ENCODE data around the gene CHST8. TPM values are rescaled to one million over a fixed set of nuclear protein-coding genes. Genes with fewer than 3 reads are reported as not detected.

Gene CHST8
- polyA plus RNA-seq, 3 donors = not detected

- H3K36me3 ChIP-seq (replicated peaks in 1 of 2; ENCODE audit: control insufficient read depth in 1 of 2, insufficient read depth in 2 of 2, low read length in 2 of 2) = no peaks in the 10 kb centered on the region
- no peaks in the 10 kb centered on the region for H3K4me1 Mint-ChIP-seq
- no peak overlapping the region for H3K4me3 ChIP-seq (replicated peaks in 1 of 3; ENCODE audit: low read depth in 2 of 3, low read length in 3 of 3)
- no peaks in the 10 kb centered on the region for H3K9me3 ChIP-seq (replicated peaks in 1 of 2; ENCODE audit: control insufficient read depth in 1 of 2, insufficient read depth in 1 of 2, low read length in 2 of 2)
- peaks cover 0 to 5% of the 10 kb centered on the region in 2 donors for H3K27me3 ChIP-seq (ENCODE audit: control insufficient read depth in 2 of 2, insufficient read depth in 2 of 2, low read length in 2 of 2)
- H3K4me2 ChIP-seq (replicated peaks; ENCODE audit: extremely low read depth, low read length, poor library complexity, severe bottlenecking) = no peak overlapping the region
- intact Hi-C loops (cut with micrococcal nuclease) = no loop called here
- H3K27ac ChIP-seq (ENCODE audit: low read depth in 1 of 2, low read length in 2 of 2) = no peak overlapping the region
- H4K20me1 ChIP-seq (ENCODE audit: insufficient read depth, low read length) = no peaks in the 10 kb centered on the region
- H3K27me3 Mint-ChIP-seq (ENCODE audit: low read depth in 3 of 3) = peaks cover 12 to 20% (median 12%) of the 10 kb centered on the region in 3 donors
- H3K27ac Mint-ChIP-seq = no peak overlapping the region
- no peak for TF ChIP-seq CTCF (IDR thresholded peaks at IDR 0.05)
- H3K79me2 ChIP-seq (ENCODE audit: insufficient read depth, low read length) = no peaks in the 10 kb centered on the region
- no peaks in the 10 kb centered on the region for H3K4me1 ChIP-seq (ENCODE audit: control insufficient read depth in 1 of 2, insufficient read depth in 2 of 2, low read length in 2 of 2)
- no peak overlapping the region for H3K9ac ChIP-seq (ENCODE audit: insufficient read depth, low read length, poor library complexity, severe bottlenecking)
- H3K4me3 Mint-ChIP-seq = no peak overlapping the region
- 86% methylated on average over 8 of the region's 12 CpGs for WGBS (ENCODE audit: insufficient coverage)
- H2AFZ ChIP-seq (ENCODE audit: insufficient read depth, low read depth, low read length, poor library complexity, severe bottlenecking) = no peak overlapping the region
- H3K9me3 Mint-ChIP-seq = peaks cover 0 to 3% (median 0%) of the 10 kb centered on the region in 7 donors
- no peaks in the 10 kb centered on the region for H3K36me3 Mint-ChIP-seq
- DNase-seq = no peak
Observed at GRCh38 chr19:33678796-33679585, 57.2 kb downstream of the CHST8 start.

DNA sequence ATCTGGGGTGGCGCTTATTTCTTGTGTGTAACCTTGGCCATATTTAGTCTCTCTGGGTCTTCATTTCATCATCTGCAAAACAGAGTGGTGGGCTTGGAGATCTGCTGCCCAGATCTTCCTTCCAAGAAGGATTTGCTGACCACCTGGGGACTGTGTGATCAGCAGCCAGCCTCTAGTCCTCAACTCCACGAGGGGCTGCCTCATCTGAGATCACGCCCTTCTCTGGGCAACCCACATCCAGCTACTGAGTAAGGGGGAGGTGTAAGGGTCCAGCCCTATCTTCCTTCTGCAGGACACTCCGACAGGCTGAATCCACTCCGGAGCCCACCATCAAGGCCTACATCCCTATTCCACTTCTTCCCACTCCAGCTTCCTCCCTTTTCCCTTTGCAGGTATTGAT is 57.9 kb downstream of the CHST8 start:
- H3K27me3 ChIP-seq (ENCODE audit: control insufficient read depth in 2 of 2, insufficient read depth in 2 of 2, low read length in 2 of 2) = peaks cover 0 to 12% of the 10 kb centered on the region in 2 donors
- Mint-ChIP-seq H3K4me1 (no peaks in the 10 kb centered on the region), H3K27ac (no peak overlapping the region), H3K36me3 (no peaks in the 10 kb centered on the region), H3K9me3 (peaks cover 0 to 4% (median 2%) of the 10 kb centered on the region in 7 donors), H3K27me3 (ENCODE audit: low read depth in 3 of 3) (peaks cover 18 to 26% (median 19%) of the 10 kb centered on the region in 3 donors), H3K4me3 (no peak overlapping the region)
- H3K27ac ChIP-seq (ENCODE audit: low read depth in 1 of 2, low read length in 2 of 2) = no peak overlapping the region
- H3K4me1 ChIP-seq (ENCODE audit: control insufficient read depth in 1 of 2, insufficient read depth in 2 of 2, low read length in 2 of 2) = no peaks in the 10 kb centered on the region
- H3K9me3 ChIP-seq (replicated peaks in 1 of 2; ENCODE audit: control insufficient read depth in 1 of 2, insufficient read depth in 1 of 2, low read length in 2 of 2) = no peaks in the 10 kb centered on the region
- intact Hi-C loops (cut with micrococcal nuclease) = no loop called here
- no peak overlapping the region for H3K9ac ChIP-seq (ENCODE audit: insufficient read depth, low read length, poor library complexity, severe bottlenecking)
- no peak overlapping the region for H2AFZ ChIP-seq (ENCODE audit: insufficient read depth, low read depth, low read length, poor library complexity, severe bottlenecking)
- no peak for TF ChIP-seq CTCF (IDR thresholded peaks at IDR 0.05)
- H3K36me3 ChIP-seq (replicated peaks in 1 of 2; ENCODE audit: control insufficient read depth in 1 of 2, insufficient read depth in 2 of 2, low read length in 2 of 2) = no peaks in the 10 kb centered on the region
- H3K4me3 ChIP-seq (replicated peaks in 1 of 3; ENCODE audit: low read depth in 2 of 3, low read length in 3 of 3) = no peak overlapping the region
- no peak for DNase-seq
- no peaks in the 10 kb centered on the region for H4K20me1 ChIP-seq (ENCODE audit: insufficient read depth, low read length)
- H3K79me2 ChIP-seq (ENCODE audit: insufficient read depth, low read length) = no peaks in the 10 kb centered on the region
- no CpG with 5 or more reads among the region's 5 CpGs for WGBS (ENCODE audit: insufficient coverage)
- no peak overlapping the region for H3K4me2 ChIP-seq (replicated peaks; ENCODE audit: extremely low read depth, low read length, poor library complexity, severe bottlenecking)

All from CD14-positive monocyte (primary cell).